ENCODE results near the gene FUBP3.
"Not testable (repeated sequence)": the region's sequence is repeated elsewhere in the genome, so short reads cannot be mapped to it uniquely, and the experiment has no call there.

Gene FUBP3

DNA sequence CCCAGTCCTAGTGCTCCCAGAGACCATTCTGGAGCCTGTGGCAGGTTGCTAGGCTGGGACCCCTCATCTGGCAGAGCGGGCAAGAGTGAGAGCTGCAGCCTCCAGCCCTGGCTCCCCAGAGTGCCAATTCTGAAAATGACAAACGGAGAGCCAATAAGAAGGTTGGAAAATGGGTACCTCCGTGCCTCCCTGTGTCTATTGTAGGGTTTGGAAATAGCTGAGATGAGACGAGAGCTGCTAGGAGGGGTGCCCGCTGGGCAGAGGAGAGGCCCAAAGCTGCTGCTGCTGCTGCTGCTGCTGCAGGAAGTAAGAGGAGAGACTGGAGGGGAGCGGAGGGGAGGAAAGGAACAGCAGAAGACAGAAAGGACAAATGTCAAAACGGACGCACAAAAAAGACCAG, 36.0 kb upstream of the FUBP3 start:
- no peak overlapping the region for H3K4me3 ChIP-seq (ENCODE audit: low read length)
- no peak for TF ChIP-seq ZNF274 (IDR thresholded peaks at IDR 0.05; ENCODE audit: low read depth, low read length)

- no peak overlapping the region for H3K4me3 ChIP-seq (ENCODE audit: low read length)
- TF ChIP-seq ZNF274 (IDR thresholded peaks at IDR 0.05; ENCODE audit: low read depth, low read length) = no peak
Observed at GRCh38 chr9:130543859-130544258, 35.5 kb upstream of the FUBP3 start.

DNA sequence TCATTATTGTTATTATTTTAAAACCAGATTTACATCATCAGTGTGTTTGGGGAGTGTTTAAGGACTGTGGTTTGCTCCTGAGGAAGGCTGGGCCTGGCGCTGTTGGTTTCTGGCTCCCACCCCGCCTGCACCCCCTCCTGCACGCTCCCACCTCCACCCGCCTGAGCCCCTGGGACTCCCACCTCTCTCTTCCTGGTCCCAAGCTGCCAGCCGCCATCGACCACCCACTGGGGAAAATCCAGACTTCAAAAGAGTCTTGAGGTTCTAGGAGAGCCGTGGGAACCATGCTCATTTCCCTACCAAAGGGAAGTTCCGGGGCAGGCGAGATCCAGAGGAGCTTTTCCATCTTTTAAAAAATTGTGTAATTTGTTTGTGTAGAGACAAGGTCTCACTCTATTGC, 35.0 kb upstream of the FUBP3 start:
- TF ChIP-seq ZNF274 (IDR thresholded peaks at IDR 0.05; ENCODE audit: low read depth, low read length) = no peak
- H3K4me3 ChIP-seq (ENCODE audit: low read length) = no peak overlapping the region

DNA sequence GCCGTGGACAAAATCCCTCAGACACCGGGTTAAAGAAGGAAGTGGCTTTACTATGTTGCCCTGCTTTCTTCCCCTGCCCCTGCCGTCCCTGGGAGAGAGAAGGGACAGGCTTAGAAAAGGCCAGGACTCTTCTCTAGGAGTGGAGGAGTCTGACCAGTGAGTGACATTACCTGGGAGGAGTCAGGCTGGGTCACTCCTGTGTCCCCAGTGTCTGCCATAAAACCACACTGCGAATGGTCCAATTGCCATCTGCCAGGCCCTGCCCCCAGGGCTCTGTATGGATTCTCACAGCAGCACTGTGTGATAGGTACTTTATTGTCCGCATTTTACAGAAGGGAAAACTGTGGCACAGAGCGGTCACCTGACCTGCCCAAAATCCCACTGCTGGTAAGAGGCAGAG, 31.3 kb upstream of the FUBP3 start:
- no peak for TF ChIP-seq ZNF274 (IDR thresholded peaks at IDR 0.05; ENCODE audit: low read depth, low read length)
- H3K4me3 ChIP-seq (ENCODE audit: low read length) = no peak overlapping the region

- TF ChIP-seq ZNF274 (IDR thresholded peaks at IDR 0.05; ENCODE audit: low read depth, low read length) = no peak
- H3K4me3 ChIP-seq (ENCODE audit: low read length) = no peak overlapping the region
Observed at GRCh38 chr9:130549093-130549735, 30.2 kb upstream of the FUBP3 start.

- H3K4me3 ChIP-seq (ENCODE audit: low read length) = no peak overlapping the region
- TF ChIP-seq ZNF274 (IDR thresholded peaks at IDR 0.05; ENCODE audit: low read depth, low read length) = no peak
Observed at GRCh38 chr9:130554606-130555005, 24.8 kb upstream of the FUBP3 start.

- no peak for TF ChIP-seq ZNF274 (IDR thresholded peaks at IDR 0.05; ENCODE audit: low read depth, low read length)
- no peak overlapping the region for H3K4me3 ChIP-seq (ENCODE audit: low read length)
Observed at GRCh38 chr9:130555061-130555460, 24.3 kb upstream of the FUBP3 start.

DNA sequence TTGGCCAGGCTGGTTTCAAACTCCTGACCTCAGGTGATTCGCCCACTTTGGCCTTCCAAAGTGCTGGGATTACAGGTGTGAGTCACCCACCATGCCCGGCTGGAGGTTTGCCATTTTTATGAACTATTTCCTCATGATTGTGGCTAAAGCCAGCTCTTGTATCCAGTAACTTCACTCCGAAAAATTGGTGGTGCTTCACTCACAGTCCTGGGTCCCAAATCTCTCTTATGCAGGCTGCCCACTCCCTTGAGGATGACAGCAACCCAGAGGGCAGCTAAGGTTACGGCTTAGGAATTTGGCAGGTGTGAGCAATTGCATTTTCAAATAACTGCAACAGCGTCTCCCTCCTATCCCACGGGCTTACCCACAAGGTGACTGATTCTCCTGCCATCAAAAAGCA, 23.4 kb upstream of the FUBP3 start:
- no peak for TF ChIP-seq ZNF274 (IDR thresholded peaks at IDR 0.05; ENCODE audit: low read depth, low read length)
- H3K4me3 ChIP-seq (ENCODE audit: low read length) = no peak overlapping the region

GRCh38 chr9:130556396-130557076, 22.8 kb upstream of the FUBP3 start:
- no peak for TF ChIP-seq ZNF274 (IDR thresholded peaks at IDR 0.05; ENCODE audit: low read depth, low read length)
- H3K4me3 ChIP-seq (ENCODE audit: low read length) = no peak overlapping the region

GRCh38 chr9:130557077-130557468, 22.3 kb upstream of the FUBP3 start:
- no peak overlapping the region for H3K4me3 ChIP-seq (ENCODE audit: low read length)
- TF ChIP-seq ZNF274 (IDR thresholded peaks at IDR 0.05; ENCODE audit: low read depth, low read length) = no peak

GRCh38 chr9:130561056-130561455, 18.3 kb upstream of the FUBP3 start:
- TF ChIP-seq ZNF274 (IDR thresholded peaks at IDR 0.05; ENCODE audit: low read depth, low read length) = no peak
- no peak overlapping the region for H3K4me3 ChIP-seq (ENCODE audit: low read length)

DNA sequence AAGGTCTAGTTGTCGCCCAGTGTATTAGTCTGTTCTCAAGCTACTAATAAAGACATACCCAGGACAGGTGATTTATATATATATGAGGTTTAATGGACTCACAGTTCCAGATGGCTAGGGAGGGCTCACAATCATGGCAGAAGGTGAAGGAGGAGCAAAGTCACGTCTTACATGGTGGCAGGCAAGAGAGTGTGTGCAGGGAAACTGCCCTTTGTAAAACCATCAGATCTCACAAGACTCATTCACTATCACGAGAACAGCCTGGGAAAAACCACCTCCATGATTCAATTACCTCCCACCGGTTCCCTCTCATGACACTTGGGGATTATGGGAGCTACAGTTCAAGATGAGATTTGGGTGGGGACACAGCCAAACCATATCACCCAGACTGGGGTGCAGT, 16.9 kb upstream of the FUBP3 start:
- H3K4me3 ChIP-seq (ENCODE audit: low read length) = not testable (repeated sequence)

DNA sequence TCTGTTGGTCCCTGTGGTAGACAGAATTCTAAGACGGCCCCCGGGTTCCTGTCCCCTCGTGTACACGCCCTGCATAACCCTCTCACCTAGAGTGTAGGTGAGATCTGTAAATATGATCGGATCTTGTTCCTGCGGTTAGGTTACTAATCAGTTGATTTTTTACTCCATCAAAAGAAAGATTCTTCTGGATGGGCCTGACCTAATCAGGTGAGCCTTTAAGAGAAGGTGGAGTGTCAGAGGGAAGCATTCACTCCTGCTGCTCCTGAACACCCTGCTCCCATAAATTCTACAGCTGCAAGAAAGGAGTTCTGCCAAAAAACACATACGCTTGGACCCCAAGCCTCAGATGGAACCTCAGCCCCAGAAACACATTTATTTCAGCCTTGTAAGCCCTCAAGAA, 15.6 kb upstream of the FUBP3 start:
- no peak for TF ChIP-seq ZNF274 (IDR thresholded peaks at IDR 0.05; ENCODE audit: low read depth, low read length)
- no peak overlapping the region for H3K4me3 ChIP-seq (ENCODE audit: low read length)

DNA sequence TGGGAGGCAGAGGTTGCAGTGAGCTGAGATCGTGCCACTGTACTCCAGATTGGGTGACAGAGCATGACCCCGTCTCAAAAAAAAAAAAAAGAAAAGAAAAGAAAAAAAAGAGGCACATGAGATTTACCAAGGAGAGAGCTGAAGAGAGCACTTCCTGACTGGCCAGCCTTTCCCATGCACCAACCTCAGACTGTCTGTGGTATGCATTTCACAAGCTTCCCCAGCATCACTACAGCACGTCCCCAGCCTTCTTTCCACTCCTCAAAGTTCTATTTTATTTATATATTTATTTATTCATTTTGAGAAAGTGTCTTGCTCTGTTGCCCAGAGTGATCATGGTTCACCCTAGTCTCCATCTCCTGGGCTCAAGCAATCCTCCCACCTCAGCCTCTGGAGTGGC, 13.6 kb upstream of the FUBP3 start:
- no peak for TF ChIP-seq ZNF274 (IDR thresholded peaks at IDR 0.05; ENCODE audit: low read depth, low read length)
- H3K4me3 ChIP-seq (ENCODE audit: low read length) = no peak overlapping the region

- TF ChIP-seq ZNF274 (IDR thresholded peaks at IDR 0.05; ENCODE audit: low read depth, low read length) = no peak
- H3K4me3 ChIP-seq (ENCODE audit: low read length) = no peak overlapping the region
Observed at GRCh38 chr9:130570208-130570607, 9.2 kb upstream of the FUBP3 start.

GRCh38 chr9:130575514-130575913, 3.9 kb upstream of the FUBP3 start:
- H3K4me3 ChIP-seq (ENCODE audit: low read length) = no peak overlapping the region
- no peak for TF ChIP-seq ZNF274 (IDR thresholded peaks at IDR 0.05; ENCODE audit: low read depth, low read length)

Measured in GM08714 (cell line).